RWPE1 (cell line): ENCODE results near the gene TRPM2.
A peak's percentile ranks its signal among the peaks of the same experiment; 100 is the strongest.

Experiments
- CTCF ChIA-PET: fragments of 350-600 bp; sonication (Branson Sonifier 250); formaldehyde crosslinking; extraction: SDS; loops from one replicate; lab custom pipeline; 2021; lab: Yijun Ruan, JAX
- POLR2A ChIA-PET: fragments of 400-600 bp; formaldehyde crosslinking; extraction: SDS; loops from one replicate; lab custom pipeline; 2020; ENCODE audit warnings: antibody characterized with exemption; ENCODE audit not compliant: low non-redundant PET; lab: Yijun Ruan, JAX
- DNase-seq: peaks from one replicate; pipeline ENCODE4 v3.0.0; 2012; ENCODE audit warnings: low spot score
- H3K27ac ChIP-seq: fragments of 450-650 bp; 2 replicates; pipeline ENCODE4 v1.5.1; 2017
- TF ChIP-seq, protein P1 (sequence below): fragments of 450-650 bp; conservative IDR thresholded peaks from 2 replicates; pipeline ENCODE4 v1.5.1; 2017; ENCODE audit warnings: low read depth, mild to moderate bottlenecking

The TRPM2 gene

GRCh38 chr21:44427241-44428120 lies 74.1 kb downstream of the TRPM2 start:
- no peak for DNase-seq
- ChIA-PET CTCF (no interaction called here), POLR2A (no interaction called here)
- TF ChIP-seq, protein P1, sequence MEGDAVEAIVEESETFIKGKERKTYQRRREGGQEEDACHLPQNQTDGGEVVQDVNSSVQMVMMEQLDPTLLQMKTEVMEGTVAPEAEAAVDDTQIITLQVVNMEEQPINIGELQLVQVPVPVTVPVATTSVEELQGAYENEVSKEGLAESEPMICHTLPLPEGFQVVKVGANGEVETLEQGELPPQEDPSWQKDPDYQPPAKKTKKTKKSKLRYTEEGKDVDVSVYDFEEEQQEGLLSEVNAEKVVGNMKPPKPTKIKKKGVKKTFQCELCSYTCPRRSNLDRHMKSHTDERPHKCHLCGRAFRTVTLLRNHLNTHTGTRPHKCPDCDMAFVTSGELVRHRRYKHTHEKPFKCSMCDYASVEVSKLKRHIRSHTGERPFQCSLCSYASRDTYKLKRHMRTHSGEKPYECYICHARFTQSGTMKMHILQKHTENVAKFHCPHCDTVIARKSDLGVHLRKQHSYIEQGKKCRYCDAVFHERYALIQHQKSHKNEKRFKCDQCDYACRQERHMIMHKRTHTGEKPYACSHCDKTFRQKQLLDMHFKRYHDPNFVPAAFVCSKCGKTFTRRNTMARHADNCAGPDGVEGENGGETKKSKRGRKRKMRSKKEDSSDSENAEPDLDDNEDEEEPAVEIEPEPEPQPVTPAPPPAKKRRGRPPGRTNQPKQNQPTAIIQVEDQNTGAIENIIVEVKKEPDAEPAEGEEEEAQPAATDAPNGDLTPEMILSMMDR = no peak
- H3K27ac ChIP-seq = no peak overlapping the region

GRCh38 chr21:44428281-44428960 lies 75.0 kb downstream of the TRPM2 start:
- TF ChIP-seq, protein P1 = no peak
- ChIA-PET POLR2A (no interaction called here), CTCF (no interaction called here)
- peak; percentile 46 for DNase-seq
- no peak overlapping the region for H3K27ac ChIP-seq

- ChIA-PET POLR2A (no interaction called here), CTCF (no interaction called here)
- no peak overlapping the region for H3K27ac ChIP-seq
- TF ChIP-seq, protein P1 = no peak
- DNase-seq = no peak
These were observed 76.5 kb downstream of the TRPM2 start for GRCh38 chr21:44429894-44430293.

- no peak for DNase-seq
- TF ChIP-seq, protein P1 = no peak
- CTCF ChIA-PET = interaction anchor here (0.6 kb wide), 2 partner anchors 8 to 85 kb away, joined by 4 read pairs; no protein-coding TSS in a partner anchor
- no peak overlapping the region for H3K27ac ChIP-seq
- POLR2A ChIA-PET = no interaction called here
These were observed 77.9 kb downstream of the TRPM2 start for GRCh38 chr21:44431300-44431699.

- TF ChIP-seq, protein P1 = no peak
- CTCF ChIA-PET = no interaction called here
- POLR2A ChIA-PET = no interaction called here
- no peak overlapping the region for H3K27ac ChIP-seq
- no peak for DNase-seq
These were observed 79.7 kb downstream of the TRPM2 start for GRCh38 chr21:44432841-44433790.
